GM12878 (cell line): ENCODE data around the gene NCR2. TPM values are rescaled to one million over a fixed set of nuclear protein-coding genes. Genes with fewer than 3 reads are reported as not detected.

Experiments
- ATAC-seq: fragments of 200-7000 bp; cut with Tn5 transposase; 3 replicates; pipeline ENCODE4 v1.9.1; 2020; ENCODE audit warnings: mild to moderate bottlenecking, moderate library complexity
- BruUV-seq: library from RNA; stranded (reverse); fragments of 400-500 nt; replicated peaks from 2 replicates; lab custom pipeline; 2021; lab: Mats Ljungman, UMichigan
- CTCF ChIA-PET: fragments of 300-600 bp; sonication (Branson Sonifier 250); formaldehyde crosslinking; extraction: SDS; loops from one replicate; lab custom pipeline; 2021; ENCODE audit warnings: inconsistent platforms; lab: Yijun Ruan, JAX
- POLR2A ChIA-PET: fragments of 350-600 bp; formaldehyde crosslinking; extraction: SDS; loops from one replicate; lab custom pipeline; 2021; ENCODE audit warnings: inconsistent platforms; lab: Charles Lee
- RAD21 ChIA-PET: fragments of 300-600 bp; sonication (Branson Sonifier 250); formaldehyde crosslinking; loops from one replicate; lab custom pipeline; 2023; ENCODE audit warnings: antibody characterized with exemption; ENCODE audit not compliant: unreplicated experiment; lab: Charles Lee
- SMC1A ChIA-PET: fragments of 300-600 bp; sonication (Branson Sonifier 250); formaldehyde crosslinking; loops from one replicate; lab custom pipeline; 2023; ENCODE audit not compliant: unreplicated experiment, uncharacterized antibody; lab: Charles Lee
- DNase-seq: peaks from one replicate; pipeline ENCODE4 v3.0.0-alpha.2; 2011; ENCODE audit warnings: low read depth, low spot score
- FAIRE-seq: peaks from 3 replicates; lab custom pipeline; 2011; peaks lifted over from hg19 to GRCh38; lab: Jason Lieb, UNC
- H2AFZ ChIP-seq: 2 replicates; pipeline ENCODE4 v1.6.0; 2011; ENCODE audit warnings: low read depth, low read length, control low read depth; ENCODE audit not compliant: control insufficient read depth
- H3K27ac ChIP-seq: 2 replicates; pipeline ENCODE4 v1.5.1; 2011; ENCODE audit warnings: control low read depth; ENCODE audit not compliant: control insufficient read depth, insufficient read depth
- H3K27me3 ChIP-seq, 2 experiments: replicated peaks in 1 of 2; 2 replicates each; pipeline versions ENCODE4 v1.6.0 to v1.6.1; 2011; ENCODE audit warnings: low read length in 1 of 2; ENCODE audit not compliant: control insufficient read depth in 2 of 2, insufficient read depth in 2 of 2
- H3K36me3 ChIP-seq, 2 experiments: 2 replicates each; pipeline ENCODE4 v1.5.1; 2011; ENCODE audit warnings: low read length in 1 of 2; ENCODE audit not compliant: control insufficient read depth in 2 of 2, insufficient read depth in 2 of 2
- H3K4me1 ChIP-seq: 2 replicates; pipeline ENCODE4 v1.6.1; 2011; ENCODE audit warnings: mild to moderate bottlenecking, low read length, moderate library complexity, mixed read lengths; ENCODE audit not compliant: control insufficient read depth, insufficient read depth
- H3K4me2 ChIP-seq: 2 replicates; pipeline ENCODE4 v1.6.0; 2011; ENCODE audit warnings: control low read depth; ENCODE audit not compliant: control insufficient read depth, insufficient read depth
- H3K4me3 ChIP-seq: fragments of 200-600 bp; sonication (generic); 2 replicates; pipeline ENCODE4 v1.5.1; 2016
- H3K79me2 ChIP-seq: 2 replicates; pipeline ENCODE4 v1.6.0; 2011; ENCODE audit warnings: low read length; ENCODE audit not compliant: control insufficient read depth, insufficient read depth
- H3K9ac ChIP-seq: 2 replicates; pipeline ENCODE4 v1.8.0; 2011; ENCODE audit warnings: low read length, control low read depth, mixed read lengths; ENCODE audit not compliant: control insufficient read depth, insufficient read depth
- H3K9me3 ChIP-seq: replicated peaks from 3 replicates; pipeline ENCODE4 v1.5.1; 2011; ENCODE audit warnings: mild to moderate bottlenecking, low read length; ENCODE audit not compliant: control insufficient read depth, insufficient read depth
- H4K20me1 ChIP-seq: 2 replicates; pipeline ENCODE4 v1.6.0; 2011; ENCODE audit not compliant: control insufficient read depth, insufficient read depth
- NFYB ChIP-seq: IDR thresholded peaks from 2 replicates; pipeline ENCODE4 v1.6.1; 2011; ENCODE audit warnings: low read depth, mild to moderate bottlenecking, low read length, improper control_type of control experiment, moderate library complexity; ENCODE audit not compliant: insufficient read depth
- RB1 ChIP-seq: fragments of 450-650 bp; formaldehyde crosslinking; IDR thresholded peaks from 2 replicates; pipeline ENCODE4 v1.6.1; 2017; ENCODE audit warnings: mild to moderate bottlenecking, borderline replicate concordance
- RCOR1 ChIP-seq: conservative IDR thresholded peaks from 2 replicates; pipeline ENCODE4 v1.6.1; 2012; ENCODE audit warnings: low read depth, low read length, improper control_type of control experiment
- RUNX3 ChIP-seq: IDR thresholded peaks from 2 replicates; pipeline ENCODE4 v1.6.1; 2012; ENCODE audit warnings: low read length, inconsistent platforms
- TARDBP ChIP-seq: IDR thresholded peaks from 2 replicates; pipeline ENCODE4 v1.6.1; 2016; ENCODE audit warnings: borderline replicate concordance
- ZNF207 ChIP-seq: fragments of 450-650 bp; IDR thresholded peaks from 2 replicates; pipeline ENCODE4 v1.6.1; 2014; ENCODE audit warnings: antibody characterized with exemption, mild to moderate bottlenecking, borderline replicate concordance
- WGBS: methylation state at CpG from one replicate; pipeline ENCODE4 v1.1.6; 2016; ENCODE audit warnings: low lambda C conversion rate; ENCODE audit not compliant: insufficient replicate concordance, insufficient coverage; ENCODE audit errors: missing lambda C conversion rate; 5-methylcytosine and 5-hydroxymethylcytosine counted together
- in situ Hi-C: fragments of 300-500 bp; cut with MboI; formaldehyde crosslinking; loops from 9 replicates; pipeline ENCODE4 v1.14.3; 2018; ENCODE audit warnings: mixed read lengths
- intact Hi-C: fragments of 100-400 bp; cut with micrococcal nuclease; formaldehyde crosslinking; loops from one replicate; pipeline ENCODE4 v1.14.2; 2022; ENCODE audit not compliant: unreplicated experiment
- polyA plus RNA-seq, 11 experiments: library from polyadenylated mRNA; depleted of rRNA in 4 of 11; unstranded in 6 of 11; stranded (reverse) in 5 of 11; fragments of >200 nt; fragmentation: Nextera tagmentation in 4 of 11; fragmentation: Illumina TruSeq in 1 of 11; extraction: Ambion mirVana in 4 of 11; extraction: Trizol in 1 of 11; gene quantifications; 1 replicate in 1 of 11; 2 replicates in 10 of 11; pipeline versions ENCODE4 v1.2.1 to v1.2.3, GENCODE V29; 2011 to 2016; ENCODE audit warnings: inconsistent platforms in 2 of 11, missing spikeins in 2 of 11, low read depth in 1 of 11
- total RNA-seq, 4 experiments: library from RNA; depleted of rRNA in 3 of 4; stranded (reverse); fragments of >200 nt in 3 of 4; fragmentation: Illumina TruSeq in 1 of 4; extraction: Trizol in 1 of 4; gene quantifications; 2 replicates each; pipeline versions ENCODE4 v1.2.1 to v1.2.3, GENCODE V29; 2013 to 2021
- TF ChIP-seq, protein P1 (sequence below): fragments of 450-650 bp; formaldehyde crosslinking; IDR thresholded peaks from 2 replicates; pipeline ENCODE4 v1.4.0; 2022; ENCODE audit warnings: mild to moderate bottlenecking, moderate library complexity

Gene NCR2
- total and polyA plus RNA-seq, 10 of the 15 experiments (the other 5 are each of a cell fraction or from before 2014, with no cell fraction given), result 0.21 to 0.53 TPM; not detected in 8

DNA sequence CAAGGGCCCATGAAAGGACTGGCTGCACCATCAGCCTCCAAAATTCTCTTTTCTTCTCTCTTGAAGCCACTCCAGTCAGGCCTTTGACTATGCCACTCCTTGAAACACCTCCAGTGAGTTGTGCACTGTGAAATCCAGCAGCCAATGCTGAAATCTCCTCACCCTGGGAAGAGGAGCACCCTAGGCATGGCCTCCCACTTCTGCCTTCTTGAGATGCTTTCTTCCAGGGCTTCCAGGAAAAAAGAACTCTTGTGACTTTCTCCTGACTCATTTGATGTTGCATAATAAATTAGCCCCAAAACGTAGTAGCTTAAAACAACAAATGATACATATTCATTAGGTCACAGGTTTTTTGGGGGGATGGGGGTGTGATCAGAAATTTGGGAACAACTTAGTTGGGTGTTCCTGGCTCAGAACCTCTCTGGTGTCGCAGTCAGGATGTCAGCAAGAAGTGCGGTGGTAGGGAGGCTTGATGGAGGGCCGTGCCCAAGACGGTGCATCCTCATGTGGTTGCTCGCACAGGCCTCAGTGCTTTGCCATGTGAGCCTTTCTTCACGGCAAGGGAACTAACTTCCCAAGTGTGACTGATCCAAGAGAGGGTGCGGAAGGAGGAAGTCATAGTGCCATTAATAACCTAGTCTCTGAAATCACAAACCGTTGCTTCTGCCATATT is 12.1 kb downstream of the NCR2 start (continued):
- TF ChIP-seq RCOR1, result no peak

DNA sequence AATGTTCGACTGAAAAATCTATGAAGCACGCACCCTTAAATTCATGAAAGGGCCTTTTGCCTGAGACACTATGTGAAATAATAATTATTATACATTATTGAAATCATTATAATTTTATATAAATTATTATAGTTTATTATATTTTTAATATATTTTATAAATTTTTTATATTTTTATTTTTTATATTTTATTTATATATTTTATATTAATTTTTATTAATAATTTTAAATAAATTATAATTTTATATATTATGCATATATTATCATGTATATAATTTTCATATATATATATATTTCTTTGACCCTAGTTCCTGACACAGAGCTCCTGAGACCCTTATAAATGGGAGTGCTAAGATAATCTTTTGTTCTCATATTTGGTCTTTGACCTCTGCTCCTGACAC is 13.5 kb downstream of the NCR2 start:
- POLR2A ChIA-PET, result interaction anchor here (0.6 to 1.3 kb wide), 2 partner anchors 152 to 278 kb away, joined by 3 read pairs; no protein-coding TSS in a partner anchor
- Histone ChIP-seq H3K4me2 (no peak overlapping the region), H4K20me1 (no peaks in the 10 kb centered on the region), H3K36me3 (no peaks in the 10 kb centered on the region), H2AFZ (no peak overlapping the region), H3K9ac (no peak overlapping the region), H3K79me2 (no peaks in the 10 kb centered on the region), H3K4me3 (no peak overlapping the region), H3K27ac (no peak overlapping the region), H3K4me1 (0 out of 2 replicates have a peak, but pooled peaks cover 7% of the 10 kb centered on the region), H3K27me3 (peaks cover 5 to 7% of the 10 kb centered on the region in 2 experiments)
- intact Hi-C loops (no loop called here), in situ Hi-C loops (no loop called here)
- DNase-seq (no peak), FAIRE-seq (no peak)
- WGBS, result 59% methylated on average over 2 of the region's 2 CpGs
- no TSS peak for BruUV-seq
- TF ChIP-seq RUNX3 (no peak), TARDBP (no peak), ZNF207 (no peak), NFYB (no peak), RB1 (no peak)
- TF ChIP-seq, protein P1, sequence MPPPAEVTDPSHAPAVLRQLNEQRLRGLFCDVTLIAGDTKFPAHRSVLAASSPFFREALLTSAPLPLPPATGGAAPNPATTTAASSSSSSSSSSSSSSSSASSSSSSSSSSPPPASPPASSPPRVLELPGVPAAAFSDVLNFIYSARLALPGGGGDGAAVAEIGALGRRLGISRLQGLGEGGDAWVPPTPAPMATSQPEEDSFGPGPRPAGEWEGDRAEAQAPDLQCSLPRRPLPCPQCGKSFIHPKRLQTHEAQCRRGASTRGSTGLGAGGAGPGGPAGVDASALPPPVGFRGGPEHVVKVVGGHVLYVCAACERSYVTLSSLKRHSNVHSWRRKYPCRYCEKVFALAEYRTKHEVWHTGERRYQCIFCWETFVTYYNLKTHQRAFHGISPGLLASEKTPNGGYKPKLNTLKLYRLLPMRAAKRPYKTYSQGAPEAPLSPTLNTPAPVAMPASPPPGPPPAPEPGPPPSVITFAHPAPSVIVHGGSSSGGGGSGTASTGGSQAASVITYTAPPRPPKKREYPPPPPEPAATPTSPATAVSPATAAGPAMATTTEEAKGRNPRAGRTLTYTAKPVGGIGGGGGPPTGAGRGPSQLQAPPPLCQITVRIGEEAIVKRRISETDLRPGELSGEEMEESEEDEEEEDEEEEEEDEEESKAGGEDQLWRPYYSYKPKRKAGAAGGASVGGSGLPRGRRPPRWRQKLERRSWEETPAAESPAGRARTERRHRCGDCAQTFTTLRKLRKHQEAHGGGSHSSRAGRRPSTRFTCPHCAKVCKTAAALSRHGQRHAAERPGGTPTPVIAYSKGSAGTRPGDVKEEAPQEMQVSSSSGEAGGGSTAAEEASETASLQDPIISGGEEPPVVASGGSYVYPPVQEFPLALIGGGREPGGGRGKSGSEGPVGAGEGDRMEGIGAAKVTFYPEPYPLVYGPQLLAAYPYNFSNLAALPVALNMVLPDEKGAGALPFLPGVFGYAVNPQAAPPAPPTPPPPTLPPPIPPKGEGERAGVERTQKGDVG, result no peak
- TF ChIP-seq, all 136 proteins: peak for 0
- H3K9me3 ChIP-seq, result peaks cover 6% of the 10 kb centered on the region
- CTCF ChIA-PET, result interaction anchor here (1.2 to 2.2 kb wide), 6 partner anchors 11 to 111 kb away, joined by 3 to 10 read pairs (median 4); no protein-coding TSS in a partner anchor
- SMC1A ChIA-PET, result interaction anchor here (0.8 to 1.8 kb wide), 4 partner anchors 11 to 38 kb away, joined by 3 to 10 read pairs (median 4); no protein-coding TSS in a partner anchor
- ATAC-seq, result no peak
- RAD21 ChIA-PET, result interaction anchor here (1.0 to 2.5 kb wide), 4 partner anchors 15 to 29 kb away, joined by 3 to 11 read pairs (median 6); partner anchors contain the start of gene NCR2
